Effector CD4-positive, alpha-beta T cell (primary cell): ENCODE data around the gene NBEA.
"Not testable (repeated sequence)": the region's sequence is repeated elsewhere in the genome, so short reads cannot be mapped to it uniquely, and the experiment has no call there.

ENCODE experiments used
- DNase-seq: peaks from one replicate; pipeline ENCODE4 v3.0.0-alpha.2; 2020

The NBEA gene

DNA sequence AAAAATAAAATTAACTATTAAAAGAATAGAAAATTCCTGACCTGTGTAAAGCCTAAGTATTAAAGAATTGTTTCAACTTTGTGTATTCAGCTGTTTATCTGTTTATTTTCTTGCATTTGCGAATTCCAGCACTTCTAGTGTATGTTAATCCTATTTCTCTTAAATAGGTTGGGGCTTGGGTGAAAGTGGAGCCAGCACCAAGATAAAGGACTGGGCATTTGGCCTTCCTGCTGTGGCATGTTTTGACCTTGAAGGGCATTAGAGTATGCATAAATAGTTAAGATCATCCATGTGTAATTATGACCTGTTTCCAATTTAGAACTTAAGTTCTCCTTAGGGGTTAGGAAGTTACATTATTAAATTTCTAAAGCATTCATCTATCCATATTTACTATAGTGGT lies 151.3 kb downstream of the NBEA start:
- no peak for DNase-seq

GRCh38 chr13:35106771-35107170 lies 164.7 kb downstream of the NBEA start:
- DNase-seq: not testable (repeated sequence)

DNA sequence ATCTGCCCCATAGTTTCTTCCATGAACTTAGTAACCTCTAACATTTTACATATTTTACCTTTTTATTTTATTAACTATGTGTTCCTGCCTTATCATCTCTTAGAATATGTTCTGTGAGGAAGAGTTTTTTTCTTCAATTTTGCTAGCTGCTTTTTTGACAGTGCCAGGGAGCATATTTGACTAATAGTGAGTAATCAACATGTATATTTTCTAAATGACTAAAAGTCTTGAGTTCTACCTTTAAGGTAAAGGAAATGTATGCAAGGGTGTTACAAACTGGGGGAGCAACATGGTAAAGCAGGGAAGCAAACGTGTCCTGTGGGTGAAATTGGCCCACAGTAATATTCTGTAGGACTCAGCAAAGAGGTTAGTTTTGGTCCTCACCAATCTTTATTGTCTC lies 165.5 kb downstream of the NBEA start:
- DNase-seq: no peak

DNA sequence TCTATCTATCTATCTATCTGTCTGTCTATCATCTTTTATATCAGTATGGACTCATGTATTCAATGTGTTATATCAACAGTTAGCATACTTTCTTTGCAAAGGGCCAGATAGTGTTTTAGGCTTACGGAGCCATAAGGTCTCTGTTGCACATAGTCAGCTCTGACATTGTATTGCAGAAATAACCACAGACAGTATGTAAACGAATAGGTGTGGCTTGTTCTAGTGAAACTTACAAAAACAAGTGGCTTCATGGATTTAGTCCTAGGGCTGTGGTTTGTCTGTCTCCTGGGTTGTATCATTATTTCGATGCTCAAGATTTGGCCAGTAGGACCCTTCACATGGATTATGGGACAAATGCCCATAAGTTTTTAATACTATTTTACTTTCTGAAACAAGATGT lies 171.5 kb downstream of the NBEA start:
- DNase-seq: not testable (repeated sequence)

- DNase-seq: no peak
Observed at GRCh38 chr13:35127466-35127865, 185.4 kb downstream of the NBEA start.

GRCh38 chr13:35129500-35129899 lies 187.4 kb downstream of the NBEA start:
- DNase-seq: no peak

DNA sequence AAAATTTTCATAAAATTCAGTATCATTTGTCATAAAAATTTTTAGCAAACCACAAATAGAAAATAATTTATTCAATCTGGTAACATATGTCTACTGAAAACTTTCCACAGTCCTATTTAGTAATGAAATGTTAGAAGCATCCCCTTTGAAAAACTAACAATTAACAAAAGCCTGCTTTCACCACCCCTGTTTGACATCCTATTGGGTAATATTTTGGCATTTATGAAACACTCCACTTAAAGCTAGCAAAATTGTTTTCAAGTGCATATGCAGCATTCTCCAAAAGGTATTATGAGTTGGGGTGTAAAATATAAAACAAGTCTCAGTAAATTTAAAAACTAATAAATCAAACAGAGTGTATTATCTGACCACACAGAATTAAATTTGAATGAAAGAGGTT lies 189.4 kb downstream of the NBEA start:
- no peak for DNase-seq

GRCh38 chr13:35136585-35136984 lies 194.5 kb downstream of the NBEA start:
- DNase-seq: no peak

- DNase-seq: no peak
Observed at GRCh38 chr13:35139591-35139990, 197.5 kb downstream of the NBEA start.

- no peak for DNase-seq
Observed at GRCh38 chr13:35140321-35140720, 198.3 kb downstream of the NBEA start.

- no peak for DNase-seq
Observed at GRCh38 chr13:35140831-35141230, 198.8 kb downstream of the NBEA start.

DNA sequence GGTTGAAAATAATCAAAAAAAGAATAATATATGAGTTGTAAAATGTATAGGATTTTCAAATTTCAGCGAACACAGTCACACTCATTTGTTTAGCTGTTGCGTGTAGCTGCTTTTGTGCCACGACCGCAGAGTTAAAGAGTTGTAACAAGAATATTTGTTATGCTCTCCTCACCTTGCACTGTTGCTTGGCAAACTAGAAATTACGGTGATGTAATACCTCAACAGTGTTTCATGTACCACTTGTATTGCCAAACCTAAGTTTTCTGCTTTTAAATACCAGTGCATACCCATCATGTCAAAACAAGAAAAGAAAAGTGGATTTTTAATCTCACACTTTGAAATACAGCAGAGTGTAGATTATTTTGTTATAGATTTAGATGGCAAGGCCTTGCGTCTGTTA lies 201.1 kb downstream of the NBEA start:
- no peak for DNase-seq

DNA sequence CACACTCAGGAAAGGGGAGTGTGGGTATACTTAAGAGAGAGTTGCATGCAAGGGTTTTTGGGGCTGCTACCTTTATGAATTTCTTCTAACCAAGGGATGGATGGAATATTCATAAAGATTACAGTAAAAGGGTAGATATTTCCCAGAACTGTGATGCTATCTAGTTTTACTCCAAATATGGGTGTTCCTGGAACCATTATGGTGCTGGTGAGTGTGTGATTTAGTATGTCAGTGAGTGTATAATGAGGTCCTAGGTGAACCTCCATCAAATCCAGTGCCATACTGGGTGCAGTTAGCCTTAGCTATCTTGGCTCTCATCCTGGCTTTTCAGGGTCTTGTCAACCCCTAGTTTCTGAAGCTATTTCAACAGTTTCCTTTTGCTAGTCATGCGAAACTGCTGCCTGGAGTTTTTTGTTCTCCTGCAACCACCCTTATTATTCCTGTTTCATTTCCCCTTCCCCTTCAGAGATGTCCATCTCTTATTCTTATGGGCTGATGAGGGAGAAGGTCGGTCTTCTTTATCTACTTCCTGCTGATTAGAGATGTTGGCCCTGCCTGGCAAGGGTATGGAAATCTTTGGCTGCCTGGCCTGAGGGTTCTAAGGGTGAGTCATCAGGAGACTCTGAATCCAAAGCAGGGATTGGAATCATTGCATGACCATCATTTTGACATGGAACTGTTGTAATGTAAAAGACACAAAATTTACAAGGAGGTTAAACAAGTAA lies 202.3 kb downstream of the NBEA start:
- no peak for DNase-seq

GRCh38 chr13:35146686-35147085 lies 204.6 kb downstream of the NBEA start:
- DNase-seq: no peak

DNA sequence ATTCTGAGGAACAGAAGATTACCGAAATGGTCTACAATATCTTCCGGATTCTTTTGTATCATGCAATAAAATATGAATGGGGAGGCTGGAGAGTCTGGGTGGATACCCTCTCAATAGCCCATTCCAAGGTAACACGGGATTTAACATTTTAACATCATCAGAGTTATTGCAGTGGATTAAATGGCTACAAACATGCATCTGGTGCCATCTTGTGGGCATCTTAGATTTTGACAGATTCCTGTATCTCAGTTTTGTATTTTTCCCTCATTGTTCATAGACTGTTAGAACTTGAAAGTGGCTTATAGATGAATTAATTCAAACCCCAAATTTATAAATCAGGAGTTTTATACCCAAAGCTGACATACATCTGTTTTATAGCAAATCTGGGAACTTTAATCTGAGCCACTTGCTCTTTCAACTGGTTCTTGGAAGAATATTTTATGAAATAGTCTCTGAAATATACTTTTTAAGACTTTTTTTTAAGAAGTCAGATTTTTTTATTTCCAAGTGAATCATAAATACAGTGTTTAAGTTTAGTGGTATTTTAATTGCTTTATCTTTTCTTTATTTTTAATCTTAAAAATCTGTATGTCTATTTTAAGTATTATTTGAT lies 215.2 kb downstream of the NBEA start:
- no peak for DNase-seq

GRCh38 chr13:35159041-35159440 lies 217.0 kb downstream of the NBEA start:
- DNase-seq: no peak

GRCh38 chr13:35160896-35161295 lies 218.8 kb downstream of the NBEA start:
- no peak for DNase-seq

- DNase-seq: no peak
Observed at GRCh38 chr13:35162420-35162819, 220.3 kb downstream of the NBEA start.

DNA sequence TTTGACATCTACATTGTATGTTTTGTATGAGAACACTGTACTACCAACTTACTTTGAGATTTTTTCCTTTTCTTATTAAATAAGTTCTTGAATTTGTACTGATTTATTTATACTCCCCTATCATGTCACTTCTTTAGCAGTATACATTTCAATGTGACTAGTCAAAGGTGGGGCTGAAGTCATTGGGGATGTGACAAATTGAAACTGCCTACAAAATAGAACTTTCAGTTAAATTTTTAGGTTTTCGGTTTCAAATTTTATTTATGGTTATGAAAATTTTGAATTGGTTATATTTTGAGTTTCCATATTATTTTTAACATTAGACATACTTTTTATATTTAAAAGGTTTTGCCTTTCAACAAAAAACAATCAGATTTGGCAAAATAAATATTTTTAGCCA lies 221.6 kb downstream of the NBEA start:
- DNase-seq: no peak

DNA sequence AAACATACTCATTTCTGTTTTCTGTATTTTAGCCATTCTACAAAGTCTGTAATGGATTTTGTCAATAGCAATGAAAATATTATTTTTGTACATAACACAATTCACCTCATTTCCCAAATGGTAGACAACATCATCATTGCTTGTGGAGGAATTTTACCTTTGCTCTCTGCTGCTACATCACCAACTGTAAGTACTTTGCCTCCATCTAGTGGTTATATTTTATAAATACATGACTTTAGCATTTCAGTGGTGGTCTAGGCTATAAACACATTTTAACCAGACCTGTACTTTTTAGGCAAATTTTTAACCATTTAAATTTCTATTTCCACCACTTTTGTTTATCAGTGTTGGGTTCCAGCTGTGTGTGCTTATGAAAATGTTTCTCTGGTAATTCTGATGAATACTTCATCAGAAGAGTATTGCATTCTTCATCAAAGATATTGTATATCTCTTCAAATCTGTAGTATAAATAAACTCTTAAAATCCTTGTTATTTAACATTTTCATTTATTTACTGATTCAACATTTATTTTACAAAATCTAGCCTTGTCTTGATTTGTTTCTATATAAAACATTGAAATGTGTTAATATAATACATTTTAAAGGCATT lies 222.4 kb downstream of the NBEA start:
- no peak for DNase-seq

DNA sequence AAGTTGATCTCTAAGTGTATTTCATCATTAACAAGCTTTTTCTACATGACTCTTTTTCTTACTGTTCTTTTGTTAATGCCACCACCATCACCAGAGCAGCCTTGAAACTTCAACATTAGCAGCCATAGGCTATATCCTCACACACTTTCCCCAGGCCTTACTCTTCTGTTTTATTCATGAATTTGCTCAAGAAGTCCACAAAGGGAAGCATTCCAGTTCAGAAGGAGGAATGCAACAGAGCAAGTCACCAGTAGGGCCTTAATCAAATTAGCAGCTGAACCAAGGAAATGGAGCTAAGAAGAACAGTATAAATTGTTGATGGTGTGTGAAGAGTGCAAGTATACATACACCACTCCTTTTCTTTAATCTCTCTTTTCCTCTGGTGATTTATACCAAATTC lies 223.1 kb downstream of the NBEA start:
- no peak for DNase-seq

DNA sequence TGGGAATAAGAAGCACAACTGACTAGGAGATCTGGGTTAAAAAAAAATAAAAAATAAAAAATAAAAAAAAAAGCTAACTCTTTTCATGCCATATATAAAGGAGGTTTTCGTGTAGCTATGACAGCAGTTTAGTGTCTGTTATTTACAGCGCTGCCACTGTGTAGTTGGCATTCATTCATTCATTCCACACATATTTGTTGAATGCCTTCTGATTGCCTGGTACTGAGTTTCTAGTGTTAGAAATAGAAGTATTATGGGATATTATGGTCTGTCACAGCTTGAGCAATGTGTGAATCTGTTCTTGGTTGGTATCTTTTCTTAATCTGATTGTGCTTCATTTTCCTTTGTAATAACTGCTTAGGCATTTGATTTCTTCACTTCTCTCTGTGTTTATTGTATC lies 237.4 kb downstream of the NBEA start:
- no peak for DNase-seq

DNA sequence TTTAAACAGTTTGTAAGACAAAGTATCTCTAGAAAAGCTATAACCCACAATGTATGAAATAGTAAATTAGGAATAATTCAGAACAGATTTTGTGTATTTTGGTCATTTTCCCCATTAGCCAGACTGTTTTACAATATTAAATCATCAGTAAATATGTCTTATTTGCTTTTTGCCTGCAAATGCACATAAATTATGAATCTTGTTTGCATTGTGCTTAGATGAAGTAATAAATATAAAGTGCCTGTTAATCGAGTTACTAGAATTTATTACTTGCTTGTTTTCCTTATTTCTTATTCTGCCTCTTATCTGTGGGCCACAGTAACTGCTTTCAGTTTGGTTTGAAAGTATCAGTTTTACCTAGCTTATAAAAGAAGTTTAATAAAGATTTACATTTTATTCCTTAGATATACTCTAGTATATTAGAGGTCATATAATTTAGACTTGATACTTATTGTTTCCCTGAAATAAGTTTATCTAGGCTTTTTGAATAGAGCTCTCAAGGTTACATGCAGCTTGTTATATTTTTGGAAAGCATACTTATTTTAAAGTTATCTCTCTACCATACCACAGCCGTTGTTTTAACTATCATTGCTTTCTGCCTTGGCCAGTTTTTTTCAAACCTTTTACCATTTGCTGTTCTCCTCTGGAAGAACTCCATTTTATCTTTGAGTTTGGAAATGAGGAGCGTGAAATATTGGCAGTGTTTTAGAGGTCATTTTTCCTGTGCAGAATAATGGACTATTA lies 238.0 kb downstream of the NBEA start:
- DNase-seq: no peak

DNA sequence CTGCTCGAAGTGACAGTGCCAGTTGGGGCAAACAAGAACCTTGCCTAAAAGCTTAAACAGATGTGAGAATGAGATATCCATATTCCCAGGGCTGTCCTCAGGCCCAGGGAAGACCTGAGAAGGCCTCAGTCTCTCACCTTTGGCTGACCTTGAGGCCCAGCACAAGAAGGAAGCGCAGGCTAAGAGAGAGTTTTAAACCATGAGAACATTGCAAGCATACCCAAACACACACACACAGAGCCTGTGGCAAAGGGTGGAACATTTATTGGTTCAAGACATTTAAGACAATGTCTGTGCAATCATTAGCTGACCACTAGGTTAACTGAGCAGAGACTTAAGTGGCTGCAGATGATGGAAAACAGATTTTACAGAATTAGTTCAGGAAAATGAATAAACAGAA lies 248.2 kb downstream of the NBEA start:
- DNase-seq: no peak
